ENCODE measurements around the gene EPHB1. TPM values are rescaled to one million over a fixed set of nuclear protein-coding genes. Genes with fewer than 3 reads are reported as not detected.

Gene EPHB1
- total RNA-seq, 1 donor from 2014 or later = 17.4 TPM

DNA sequence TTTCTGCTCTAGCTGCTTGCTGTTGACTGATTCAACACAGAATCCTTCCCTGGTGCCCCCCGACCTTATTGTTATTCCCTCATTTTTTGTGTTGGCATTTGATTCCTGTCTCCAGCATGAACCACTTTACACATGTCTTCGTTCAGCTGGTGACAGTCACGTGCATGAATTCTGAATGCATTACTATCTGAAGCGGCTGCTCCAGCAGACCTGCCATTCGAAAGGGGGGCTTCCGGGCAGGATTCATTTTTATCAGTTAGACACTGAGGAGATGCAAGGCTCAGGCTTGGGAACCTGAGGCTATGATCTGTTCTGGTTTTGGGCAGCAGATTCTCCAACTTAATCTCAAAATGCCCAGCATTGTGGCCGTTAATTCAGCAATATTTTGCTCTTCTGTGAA lies 336.2 kb downstream of the EPHB1 start:
- no peak for DNase-seq (ENCODE audit: low read depth)

DNA sequence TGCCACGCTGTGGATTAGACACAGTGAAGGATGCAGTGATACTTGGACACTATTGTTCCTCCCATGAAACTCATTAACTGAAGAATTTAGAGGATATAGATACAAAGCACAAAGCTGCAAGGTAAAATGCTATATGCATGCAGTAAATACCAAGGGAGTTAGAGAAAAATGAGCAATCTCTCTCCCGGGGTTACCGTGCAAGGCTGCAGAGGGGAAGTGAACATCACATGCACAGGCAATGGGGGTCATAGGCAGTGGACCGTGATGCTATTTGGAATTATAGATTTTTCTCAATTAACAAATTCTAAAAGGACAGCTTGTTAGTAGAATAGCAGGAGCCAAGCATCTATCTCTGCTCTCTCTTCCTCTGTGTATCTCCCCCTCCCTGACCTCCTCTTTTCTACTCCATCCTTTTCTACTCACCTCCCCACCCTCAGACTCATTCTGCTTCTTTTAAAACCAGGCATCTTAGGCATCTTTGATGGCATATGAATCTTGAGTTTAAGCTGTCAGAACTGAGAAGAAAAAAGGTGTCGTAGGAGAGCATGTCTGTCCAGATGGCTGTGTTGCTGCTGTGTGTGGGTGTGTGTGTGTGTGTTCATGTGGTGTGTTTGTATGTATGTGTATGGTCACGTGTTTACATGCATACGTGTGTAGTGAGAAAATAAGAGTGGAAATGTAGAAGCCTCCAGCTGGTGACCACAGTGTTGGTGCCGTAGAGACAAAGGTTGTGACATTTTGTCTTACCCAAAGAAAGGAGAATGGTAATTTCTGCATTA lies 339.0 kb downstream of the EPHB1 start:
- DNase-seq (ENCODE audit: low read depth) = no peak

DNA sequence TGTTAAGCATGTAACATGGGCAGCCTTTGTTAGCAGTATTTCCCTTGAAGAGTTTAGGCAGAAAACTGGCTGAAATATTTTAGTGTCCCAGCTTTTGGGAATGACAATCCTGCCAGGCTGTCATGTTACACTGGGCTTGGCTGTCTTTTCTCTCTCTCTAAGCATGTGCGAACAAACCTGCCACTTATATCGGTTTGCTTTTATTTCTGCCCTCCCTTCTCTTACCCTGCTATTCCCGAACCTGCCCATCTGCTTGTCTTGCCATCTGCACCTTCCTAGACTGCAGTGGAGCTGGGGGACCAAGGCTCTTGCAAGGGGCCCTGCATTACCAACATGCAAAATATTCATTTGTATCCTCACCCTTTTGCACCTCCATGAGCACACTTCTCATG lies 339.6 kb downstream of the EPHB1 start:
- DNase-seq (ENCODE audit: low read depth) = no peak

DNA sequence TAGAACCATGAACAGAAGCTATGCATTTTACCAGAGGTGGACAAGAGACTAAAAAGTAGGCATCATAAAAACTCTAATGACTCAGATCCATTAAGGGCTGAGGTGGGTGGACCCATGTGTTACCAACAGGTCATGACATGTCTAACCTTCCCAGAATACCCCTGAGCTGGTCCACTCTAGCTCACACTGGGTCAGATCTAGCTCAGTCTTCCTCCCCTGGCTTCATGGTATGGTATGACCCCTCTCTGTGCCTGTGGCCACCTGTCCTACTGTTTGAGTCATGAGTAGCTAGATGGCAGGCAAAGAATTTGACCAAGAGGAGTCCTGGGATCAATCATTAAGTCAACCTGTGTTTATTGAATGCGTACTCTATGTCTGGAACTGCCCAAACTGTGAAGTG lies 340.4 kb downstream of the EPHB1 start:
- DNase-seq (ENCODE audit: low read depth) = peak; percentile 35

DNA sequence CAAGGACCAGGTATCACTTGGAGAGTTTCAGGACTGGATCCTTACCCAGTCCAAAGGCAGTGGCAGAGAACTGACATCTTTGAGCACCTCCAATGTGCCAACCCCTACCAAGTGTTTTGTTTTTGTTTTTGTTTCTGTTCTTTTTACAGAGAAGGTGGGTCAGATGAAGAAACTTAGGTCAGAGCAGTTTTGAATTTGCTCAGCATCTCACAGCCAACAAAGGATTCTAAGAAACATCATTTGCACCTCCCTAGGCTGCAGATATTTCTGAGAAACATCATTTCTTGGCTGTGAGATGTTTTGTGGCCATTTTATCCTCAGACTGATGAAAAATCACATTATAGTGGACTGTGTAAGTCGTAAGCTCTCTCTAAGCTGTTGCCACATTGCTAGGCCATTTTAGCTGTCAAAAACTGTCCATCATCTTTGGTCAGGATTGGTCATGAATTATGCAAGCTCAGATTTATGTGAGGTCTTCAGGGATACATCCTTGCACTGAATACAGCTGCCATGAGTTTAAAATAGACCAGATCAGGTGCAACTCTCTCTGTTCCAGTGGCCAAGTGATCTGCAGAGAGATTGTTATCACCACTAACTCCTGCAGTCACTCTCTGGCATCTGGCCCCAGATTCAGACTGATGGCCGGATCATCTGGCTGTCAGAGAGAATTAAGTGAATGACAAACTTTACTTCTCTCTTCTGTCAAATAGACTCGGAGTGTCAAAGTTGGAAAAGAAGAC lies 341.5 kb downstream of the EPHB1 start:
- DNase-seq (ENCODE audit: low read depth) = no peak

DNA sequence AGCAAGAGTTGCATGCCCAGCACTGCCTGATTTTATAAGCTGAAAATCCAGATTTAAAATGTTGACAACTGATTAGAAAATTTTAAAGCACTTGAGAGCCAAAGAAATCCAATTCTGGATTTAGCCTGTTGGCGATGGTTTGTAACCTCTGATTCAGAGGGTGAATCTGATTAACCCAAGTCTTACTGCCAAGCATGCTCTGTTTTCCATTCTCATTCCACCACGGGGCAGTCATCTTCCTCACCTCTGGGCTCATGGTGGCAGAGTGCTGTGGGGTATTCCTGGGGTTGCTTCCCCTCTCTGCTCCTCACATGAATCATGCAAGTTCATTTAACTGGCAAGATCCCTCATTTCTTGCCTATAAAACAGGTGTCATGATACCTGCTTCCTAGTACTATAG lies 342.2 kb downstream of the EPHB1 start:
- DNase-seq (ENCODE audit: low read depth) = peak; percentile 6

DNA sequence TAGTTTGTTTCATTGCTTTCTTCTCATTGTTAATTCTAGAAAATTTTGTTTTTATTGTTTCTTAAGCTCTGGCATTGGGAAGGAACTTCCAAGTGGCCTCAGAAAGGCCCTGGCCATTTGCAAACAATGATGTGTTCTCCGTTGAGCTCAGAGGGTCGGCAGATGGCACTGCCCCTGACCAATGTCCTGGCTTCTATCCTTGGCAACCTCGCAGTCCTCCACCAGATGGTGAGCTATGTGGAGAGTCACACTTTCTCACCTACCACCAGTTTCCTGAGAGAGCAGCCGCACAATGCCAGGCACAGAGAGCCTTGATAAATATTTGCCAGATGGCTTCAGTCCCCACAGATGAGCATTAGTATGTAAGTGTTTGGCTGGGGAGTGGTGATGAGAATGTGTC lies 343.7 kb downstream of the EPHB1 start:
- no peak for DNase-seq (ENCODE audit: low read depth)

DNA sequence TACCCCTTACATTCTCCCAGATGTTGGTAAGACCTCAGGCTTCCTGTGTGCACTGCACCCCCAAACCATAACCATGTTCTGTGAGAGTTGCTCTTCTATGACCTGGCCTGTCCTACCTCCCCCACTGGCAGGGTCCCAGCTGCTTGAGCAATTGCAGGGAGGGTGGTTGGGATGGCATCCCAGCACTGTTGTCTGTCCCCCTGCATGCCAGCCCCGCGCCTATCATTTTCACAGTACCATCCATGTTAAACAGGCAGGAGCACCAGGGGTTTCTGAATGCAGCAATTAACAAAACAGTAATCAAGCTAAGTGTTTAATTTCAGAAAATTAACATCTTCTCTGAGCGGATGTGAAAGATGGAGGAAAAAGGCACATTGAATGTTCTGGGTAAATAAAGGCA lies 345.5 kb downstream of the EPHB1 start:
- no peak for DNase-seq (ENCODE audit: low read depth)

DNA sequence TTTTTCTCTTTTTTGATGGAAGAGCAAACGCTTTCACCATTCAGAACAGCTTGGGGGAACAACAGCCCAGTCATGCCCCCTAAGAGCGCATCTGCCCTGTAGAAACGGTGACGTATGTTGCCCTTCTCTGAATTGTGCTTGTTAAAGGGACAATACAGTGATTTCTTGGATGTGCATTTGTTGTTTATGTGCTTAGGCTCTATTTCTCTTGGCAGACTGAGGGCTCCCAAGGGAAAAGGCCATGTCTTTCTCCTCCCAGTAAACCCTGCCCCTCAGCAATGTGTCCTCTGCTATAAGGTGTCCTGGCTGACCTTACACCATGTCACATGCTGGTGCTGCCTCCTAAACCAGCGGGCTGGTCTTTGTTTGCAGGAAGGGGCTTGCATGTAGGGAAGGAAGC lies 346.1 kb downstream of the EPHB1 start:
- no peak for DNase-seq (ENCODE audit: low read depth)

DNA sequence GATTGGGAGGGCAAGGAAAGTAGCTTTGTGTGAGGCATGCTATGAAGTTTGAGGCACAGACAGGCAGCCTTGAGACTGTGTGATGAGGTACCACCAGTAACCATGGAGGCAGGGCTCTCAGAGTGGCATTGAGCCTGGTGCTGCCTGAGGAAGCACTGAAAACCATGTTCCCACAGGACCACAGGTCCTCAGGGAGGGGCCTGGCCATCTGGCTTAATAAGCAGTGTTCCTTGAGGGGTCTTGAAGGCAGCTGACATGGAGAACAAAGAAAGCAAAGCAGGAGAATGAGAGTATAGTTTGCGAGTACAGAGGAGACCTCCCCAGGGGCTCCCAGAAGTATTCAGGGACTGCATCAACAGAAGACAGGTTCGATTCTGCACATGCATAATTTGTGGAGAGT lies 346.6 kb downstream of the EPHB1 start:
- DNase-seq (ENCODE audit: low read depth) = no peak

DNA sequence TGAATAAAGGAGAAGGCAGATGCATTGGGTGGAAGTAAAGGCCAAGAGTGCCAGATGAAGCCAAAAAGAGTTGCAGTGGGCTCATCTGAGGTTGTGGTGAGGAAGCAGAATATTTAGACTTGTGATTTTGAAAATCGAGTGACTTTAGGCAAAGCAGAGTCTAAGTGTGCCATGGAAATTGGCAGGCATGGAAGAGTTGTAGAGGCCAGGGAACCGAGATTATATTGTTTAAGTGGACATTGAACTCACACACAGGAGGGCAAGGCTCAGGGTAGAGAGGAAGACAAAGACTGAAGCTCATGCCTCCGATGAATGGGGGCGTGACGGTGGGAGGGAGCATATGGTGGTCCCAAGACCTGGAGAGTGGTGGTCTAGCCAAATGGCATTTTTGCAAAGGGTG lies 347.5 kb downstream of the EPHB1 start:
- DNase-seq (ENCODE audit: low read depth) = no peak

DNA sequence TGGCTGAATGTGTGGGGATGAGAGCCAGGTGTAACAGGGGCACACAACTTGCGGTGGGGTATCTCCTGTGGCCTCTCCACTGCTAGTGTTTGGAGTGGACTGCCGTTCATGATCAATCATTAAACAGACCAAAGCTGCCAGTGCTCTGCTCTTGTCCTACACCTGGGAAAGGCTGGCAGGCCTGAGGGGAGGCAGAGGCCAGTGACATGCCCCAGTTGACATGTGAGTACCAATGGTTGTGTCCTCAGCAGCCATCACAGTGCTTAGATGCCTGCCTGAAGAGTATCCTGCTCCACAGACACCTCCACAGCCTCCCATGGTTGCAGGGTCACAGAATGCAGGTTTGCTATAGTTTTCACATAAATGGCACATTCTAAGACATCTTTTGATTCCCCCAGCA lies 348.4 kb downstream of the EPHB1 start:
- DNase-seq (ENCODE audit: low read depth) = no peak

DNA sequence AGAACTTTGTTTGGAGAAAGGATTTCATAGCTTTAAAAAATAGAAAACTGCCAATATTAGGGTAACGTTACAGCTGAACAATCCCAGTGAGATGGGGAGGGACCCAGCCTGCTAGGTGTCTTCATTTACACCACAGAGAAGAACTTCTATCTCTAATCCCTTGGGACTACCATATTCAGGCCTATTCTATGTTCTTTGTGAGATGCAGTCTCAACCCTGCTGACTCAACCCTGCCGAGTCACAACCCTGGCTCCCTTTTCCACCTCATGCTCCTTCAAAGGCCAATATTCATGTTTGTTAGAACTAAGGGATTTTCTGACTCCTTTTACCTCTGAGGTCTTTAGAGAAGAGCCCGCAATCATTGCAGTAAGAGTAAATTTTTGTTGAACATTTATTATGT lies 350.5 kb downstream of the EPHB1 start:
- peak; percentile 13 for DNase-seq (ENCODE audit: low read depth)

DNA sequence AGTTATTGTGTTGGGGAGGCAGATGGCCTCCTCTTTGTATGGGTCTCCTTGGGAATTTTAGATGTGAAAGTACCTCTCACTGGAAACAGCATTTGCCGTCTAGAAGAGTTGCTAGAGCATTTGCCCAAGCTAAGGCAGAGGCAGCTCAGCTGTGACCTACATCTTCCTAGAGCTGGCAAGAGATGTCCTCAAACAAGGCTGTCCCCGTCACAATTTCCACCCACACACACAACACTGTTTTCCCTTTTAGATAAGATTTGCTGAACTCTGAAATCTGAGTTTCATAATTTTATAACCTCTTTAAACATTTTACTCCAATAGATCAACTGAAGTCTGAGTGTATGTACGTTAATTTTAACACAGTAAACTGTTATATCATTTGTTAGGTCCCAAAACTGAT lies 352.6 kb downstream of the EPHB1 start:
- DNase-seq (ENCODE audit: low read depth) = no peak

DNA sequence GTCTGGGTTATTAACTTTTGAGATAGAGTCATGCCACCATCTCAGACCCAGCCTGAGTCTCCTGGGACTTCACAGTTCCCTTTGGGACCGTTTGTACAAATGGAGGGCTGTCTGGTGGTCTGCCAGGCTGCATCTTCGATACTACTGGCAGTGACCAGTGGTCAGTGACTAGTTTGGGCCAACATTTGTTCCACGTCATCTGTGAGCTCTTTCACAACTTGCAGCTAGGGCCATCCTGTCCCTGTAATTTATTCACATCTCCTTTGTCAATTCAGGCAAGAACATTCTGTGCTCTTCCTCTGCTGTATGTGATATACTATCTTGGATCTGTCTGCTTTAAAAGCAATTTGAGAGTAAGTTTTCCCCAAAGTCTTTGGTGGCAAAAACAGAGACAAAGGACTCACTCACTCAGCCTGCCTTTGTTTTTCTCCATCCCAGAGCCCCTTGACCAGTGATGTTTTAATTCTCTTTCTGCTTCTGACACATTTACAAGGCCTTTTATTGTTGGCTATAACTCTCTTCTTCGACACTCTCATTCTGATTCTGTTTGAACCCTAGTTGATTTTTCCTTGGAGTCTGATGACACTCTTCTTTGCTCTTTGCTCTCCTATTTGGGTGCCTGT lies 353.4 kb downstream of the EPHB1 start:
- no peak for DNase-seq (ENCODE audit: low read depth)

DNA sequence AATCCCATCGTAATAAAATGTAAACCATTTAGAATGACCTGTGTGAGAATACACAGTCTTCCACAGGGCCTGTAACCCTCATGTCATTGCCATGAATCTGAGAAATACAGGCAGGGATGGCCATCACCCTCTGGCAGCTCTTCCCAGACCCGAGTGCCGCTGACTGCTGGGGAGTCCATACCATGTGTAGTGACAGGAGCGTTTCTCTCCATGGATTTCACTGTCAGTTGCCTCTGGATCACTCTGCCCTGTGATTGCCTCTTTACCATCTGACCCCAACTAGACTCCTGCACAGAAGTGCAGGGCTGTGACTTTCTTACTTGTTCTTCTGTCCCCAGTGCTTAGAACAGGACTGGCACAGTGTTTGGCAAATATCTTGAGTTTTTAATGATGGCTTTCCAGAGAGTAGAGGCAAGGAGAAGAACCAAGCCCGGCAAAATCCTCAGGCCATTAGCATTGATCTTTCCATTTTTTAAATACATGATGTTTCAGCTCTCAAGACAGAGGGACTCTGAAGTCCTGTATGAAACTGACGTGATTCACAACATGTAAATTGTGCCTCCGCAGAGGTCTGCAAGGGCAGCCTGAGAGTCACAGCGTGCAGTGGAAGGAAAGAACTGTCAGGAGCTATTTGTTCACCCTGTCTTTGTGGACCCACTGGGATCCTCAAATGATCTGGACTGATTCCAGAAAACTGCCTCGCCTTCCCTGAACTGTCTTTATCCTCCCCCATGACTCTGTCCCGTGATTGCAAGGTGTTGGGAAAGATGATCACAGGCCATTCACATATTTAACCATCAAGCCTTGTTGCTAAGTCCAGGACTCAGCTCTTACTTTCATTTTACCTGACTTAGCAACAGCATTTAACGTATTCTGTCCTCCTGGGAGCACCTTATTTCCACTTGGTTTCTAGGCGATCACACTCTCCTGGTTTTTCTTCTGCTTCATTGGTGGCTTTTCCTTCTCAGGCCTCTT lies 354.9 kb downstream of the EPHB1 start:
- no peak for DNase-seq (ENCODE audit: low read depth)

DNA sequence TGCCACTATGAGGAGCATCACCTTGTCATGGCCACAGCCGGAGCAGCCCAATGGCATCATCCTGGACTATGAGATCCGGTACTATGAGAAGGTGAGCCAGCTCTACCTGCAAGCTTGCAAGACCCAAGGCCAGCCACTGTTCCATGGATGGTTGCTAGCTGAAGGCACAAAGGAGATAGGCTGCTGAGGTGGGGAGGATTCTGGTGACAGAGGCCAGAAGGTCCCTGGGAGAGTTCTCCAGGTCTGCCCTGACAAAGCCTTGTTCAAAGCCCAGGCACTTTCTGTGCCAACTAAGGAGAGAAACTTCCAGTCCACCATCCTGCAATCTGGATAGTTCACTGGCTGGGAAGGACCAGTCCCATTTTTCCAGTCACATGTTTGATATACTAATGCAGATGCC lies 359.1 kb downstream of the EPHB1 start:
- DNase-seq (ENCODE audit: low read depth) = no peak

DNA sequence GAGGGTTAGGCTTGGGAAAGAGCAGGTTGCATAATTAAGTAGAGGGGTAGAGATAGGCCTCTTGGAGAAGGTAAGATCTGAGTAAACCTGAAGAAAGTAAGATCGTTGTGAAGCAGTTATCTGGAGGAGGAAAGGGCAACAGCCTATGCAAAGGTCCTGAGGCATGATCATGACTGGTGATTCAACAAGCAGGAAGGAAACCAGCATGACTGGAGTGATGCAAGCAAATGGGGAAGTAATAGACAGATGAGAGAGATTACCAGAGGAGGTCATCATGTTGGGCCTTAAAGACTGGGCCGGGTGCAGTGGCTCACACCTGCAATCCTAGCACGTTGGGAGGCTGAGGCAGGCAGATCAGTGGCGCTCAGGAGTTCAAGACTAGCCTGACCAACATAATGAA lies 360.2 kb downstream of the EPHB1 start:
- no peak for DNase-seq (ENCODE audit: low read depth)

DNA sequence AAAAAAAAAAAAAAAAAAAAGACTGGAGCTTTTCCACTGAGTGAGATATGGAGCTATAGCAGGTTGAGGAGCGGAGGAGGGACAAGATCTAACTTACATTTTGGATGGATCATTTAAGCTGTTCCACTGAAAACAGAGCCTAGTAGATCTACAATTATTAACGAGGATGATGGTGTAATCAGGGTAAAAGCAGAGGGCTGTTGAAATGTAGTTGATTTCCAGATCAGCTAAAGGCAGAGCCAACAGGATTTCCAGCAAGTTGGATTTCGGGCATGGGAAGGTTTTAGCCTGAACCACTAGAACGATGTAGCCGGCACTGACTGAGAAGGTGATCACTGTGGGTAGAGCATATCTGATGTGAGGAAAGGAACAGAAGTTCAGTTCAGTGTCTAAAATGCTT lies 360.7 kb downstream of the EPHB1 start:
- DNase-seq (ENCODE audit: low read depth) = no peak

DNA sequence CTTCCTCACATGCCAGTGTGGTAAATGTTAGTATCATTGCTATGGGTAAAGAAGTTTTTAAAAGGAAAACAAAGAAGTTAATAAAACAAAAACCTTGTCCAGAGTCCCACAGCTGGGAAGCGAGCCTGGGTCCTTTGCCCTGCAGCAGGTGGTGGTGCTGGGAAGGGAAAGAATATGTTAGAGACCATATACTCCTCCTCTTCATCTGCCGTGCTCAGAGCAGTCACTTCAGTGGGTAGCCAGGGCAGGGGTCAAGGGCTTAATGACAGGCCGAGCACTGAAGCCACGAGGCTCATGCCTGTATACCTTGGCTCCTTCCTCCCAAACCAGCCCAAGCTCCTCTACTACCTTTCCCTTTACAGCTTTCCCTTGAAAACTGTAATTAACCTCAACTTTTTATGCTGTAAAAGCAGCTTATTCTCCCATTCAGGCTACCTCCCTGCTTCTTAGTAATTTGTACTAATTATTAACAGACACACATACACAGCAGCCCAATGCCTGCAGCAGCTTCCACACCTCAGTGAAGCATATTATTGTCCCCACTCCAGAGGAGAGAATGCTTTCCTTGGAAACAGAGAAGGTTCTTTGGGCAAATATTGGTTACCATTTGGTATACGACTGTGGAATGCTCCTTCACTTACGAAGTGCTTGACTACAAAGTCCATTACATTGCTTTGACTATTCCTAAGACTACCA lies 362.1 kb downstream of the EPHB1 start:
- peak; percentile 85 for DNase-seq (ENCODE audit: low read depth)

DNA sequence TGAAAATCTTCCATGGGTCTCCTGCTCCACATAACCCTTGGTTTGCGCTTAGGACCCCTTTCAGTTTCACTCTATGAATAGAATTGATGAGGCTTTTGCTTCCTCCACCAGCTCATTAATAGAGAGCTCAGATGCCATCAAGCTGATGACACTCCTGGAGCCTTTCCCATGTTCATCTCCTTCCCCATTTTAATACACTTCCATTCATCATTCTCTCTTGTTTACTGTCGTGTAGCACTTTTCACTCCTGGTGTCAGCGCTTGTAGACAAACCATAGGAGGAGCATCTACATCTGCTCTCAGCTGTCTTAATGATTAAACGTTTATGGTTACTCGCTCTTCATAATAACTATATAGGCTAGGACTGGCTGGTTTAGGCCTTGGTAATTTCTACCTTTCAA lies 363.5 kb downstream of the EPHB1 start:
- no peak for DNase-seq (ENCODE audit: low read depth)
